Inflammatory macrophage treated with lipopolysaccharide for 4 hours (primary cell): Measurements from ENCODE around the gene IFIH1.

ENCODE experiments used
- DNase-seq: peaks from one replicate; pipeline ENCODE4 v3.0.0-alpha.2; 2020

IFIH1 gene

GRCh38 chr2:162318328-162319180 is at the start of gene IFIH1:
IFIH1 (minus strand) TSS chr2:162318684; CDS start chr2:162318307, 377 bp downstream.
- peak; percentile 97 for DNase-seq

GRCh38 chr2:162365392-162365791 is 46.9 kb upstream of the IFIH1 start:
- DNase-seq: no peak

GRCh38 chr2:162344617-162344950 is 26.1 kb upstream of the IFIH1 start:
- DNase-seq: peak; percentile 75

- peak; percentile 98 for DNase-seq
Measured at GRCh38 chr2:162343824-162344616, 25.5 kb upstream of the IFIH1 start, which contains the start of gene GCA. GCA (plus strand) TSS chr2:162344132; CDS start chr2:162344249, 117 bp downstream.

DNA sequence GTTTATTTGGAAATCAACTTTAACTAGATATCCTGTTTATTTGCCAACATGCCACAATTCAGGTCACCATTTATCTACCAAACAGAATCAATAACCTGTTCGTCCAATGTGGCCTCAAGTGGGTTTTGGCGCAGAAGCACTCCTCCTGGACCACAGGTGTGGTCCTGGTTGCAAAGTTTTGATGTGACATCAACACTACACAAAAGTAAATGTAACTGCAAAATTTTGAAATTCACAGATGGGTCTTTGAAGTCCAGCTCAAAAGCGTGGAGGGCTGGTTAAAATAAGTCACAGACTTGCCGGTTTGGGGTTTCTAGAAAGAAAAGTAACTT is 25.0 kb upstream of the IFIH1 start:
- no peak for DNase-seq

DNA sequence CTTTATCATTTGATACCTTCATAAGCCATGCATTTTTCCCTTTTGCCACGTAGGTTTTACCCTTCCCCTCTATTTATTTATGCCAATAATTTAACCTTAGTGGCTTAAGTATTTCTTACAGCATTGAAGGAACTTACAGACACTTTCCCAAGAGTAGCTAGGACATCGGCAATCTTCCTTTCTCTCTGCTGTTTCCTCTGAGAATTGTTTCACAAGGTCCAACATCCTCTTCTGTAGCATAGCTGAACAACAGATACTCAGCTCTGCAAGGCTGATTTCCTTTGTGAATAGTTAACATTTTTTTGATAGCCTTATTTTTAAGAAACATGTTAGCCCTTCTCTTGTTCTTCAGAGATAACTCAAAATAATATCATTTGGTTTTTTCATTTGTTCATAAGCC is 24.4 kb upstream of the IFIH1 start:
- DNase-seq: peak; percentile 81

GRCh38 chr2:162342321-162342720 is 23.8 kb upstream of the IFIH1 start:
- peak; percentile 50 for DNase-seq

GRCh38 chr2:162340822-162341221 is 22.3 kb upstream of the IFIH1 start:
- DNase-seq: no peak

GRCh38 chr2:162337868-162338267 is 19.4 kb upstream of the IFIH1 start:
- peak; percentile 66 for DNase-seq

- peak; percentile 36 for DNase-seq
Measured at GRCh38 chr2:162333968-162334367, 15.5 kb upstream of the IFIH1 start.

- DNase-seq: no peak
Measured at GRCh38 chr2:162330881-162331280, 12.4 kb upstream of the IFIH1 start.

- no peak for DNase-seq
Measured at GRCh38 chr2:162328424-162329157, 10.1 kb upstream of the IFIH1 start.

DNA sequence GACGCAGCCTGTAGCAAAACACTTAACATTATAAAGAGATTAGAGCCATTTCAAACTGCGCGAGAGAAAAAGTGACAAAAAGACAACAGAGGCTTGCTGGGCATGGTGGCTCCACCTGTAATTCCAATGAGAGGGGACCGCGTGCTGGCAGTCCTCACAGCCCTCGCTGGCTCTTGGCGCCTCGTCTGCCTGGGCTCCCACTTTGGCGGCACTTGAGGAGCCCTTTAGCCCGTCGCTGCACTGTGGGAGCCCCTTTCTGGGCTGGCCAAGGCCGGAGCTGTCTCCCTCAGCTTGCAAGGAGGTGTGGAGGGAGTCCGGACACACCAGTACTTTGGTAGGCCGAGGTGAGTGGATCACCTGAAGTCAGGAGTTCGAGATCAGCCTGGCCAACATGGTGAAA is 9.3 kb upstream of the IFIH1 start:
- DNase-seq: no peak

- DNase-seq: no peak
Measured at GRCh38 chr2:162327134-162327769, 8.8 kb upstream of the IFIH1 start.

DNA sequence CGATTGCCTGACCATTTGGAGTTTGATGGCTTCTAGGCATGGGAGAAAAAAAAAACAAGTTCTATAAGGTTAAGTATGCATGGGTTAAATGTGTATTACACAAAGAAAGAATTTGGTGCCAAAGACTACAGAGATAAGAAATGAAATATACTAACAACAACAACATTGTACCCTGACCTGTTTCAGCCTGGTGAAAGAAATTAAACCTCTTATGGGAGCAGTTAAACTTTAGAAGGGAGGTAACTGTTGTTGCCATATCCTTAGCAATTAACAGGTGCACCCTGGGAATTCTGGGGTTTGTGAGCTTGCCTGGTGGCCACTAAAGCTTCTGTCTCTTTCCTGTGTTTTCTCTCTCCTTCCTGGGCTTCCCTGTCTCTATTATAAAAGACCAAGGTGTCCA is 6.5 kb upstream of the IFIH1 start:
- DNase-seq: no peak

- peak; percentile 82 for DNase-seq
Measured at GRCh38 chr2:162320864-162321517, 2.5 kb upstream of the IFIH1 start.

DNA sequence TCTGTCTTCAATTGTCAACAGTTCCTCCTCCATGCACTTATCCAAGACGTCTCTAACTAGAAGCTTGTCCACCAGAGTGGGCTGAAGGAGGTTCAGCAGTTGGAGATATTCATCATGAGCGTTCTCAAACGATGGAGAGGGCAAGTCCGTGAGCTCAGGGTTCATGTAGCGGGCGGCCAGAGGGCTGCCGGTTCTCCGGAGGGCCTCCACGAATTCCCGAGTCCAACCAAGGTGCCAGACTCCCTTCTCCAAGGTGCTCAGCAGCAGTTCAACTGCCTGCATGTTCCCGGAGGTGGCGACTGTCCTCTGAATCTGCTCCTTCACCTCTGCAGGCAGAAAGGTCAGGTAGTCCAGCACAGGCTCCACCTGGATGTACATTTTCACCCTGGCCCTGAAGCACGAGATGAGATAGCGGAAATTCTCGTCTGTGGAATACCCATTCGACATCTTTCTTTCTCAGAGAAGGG is 590 bp downstream of the IFIH1 start:
- peak; percentile 45 for DNase-seq

DNA sequence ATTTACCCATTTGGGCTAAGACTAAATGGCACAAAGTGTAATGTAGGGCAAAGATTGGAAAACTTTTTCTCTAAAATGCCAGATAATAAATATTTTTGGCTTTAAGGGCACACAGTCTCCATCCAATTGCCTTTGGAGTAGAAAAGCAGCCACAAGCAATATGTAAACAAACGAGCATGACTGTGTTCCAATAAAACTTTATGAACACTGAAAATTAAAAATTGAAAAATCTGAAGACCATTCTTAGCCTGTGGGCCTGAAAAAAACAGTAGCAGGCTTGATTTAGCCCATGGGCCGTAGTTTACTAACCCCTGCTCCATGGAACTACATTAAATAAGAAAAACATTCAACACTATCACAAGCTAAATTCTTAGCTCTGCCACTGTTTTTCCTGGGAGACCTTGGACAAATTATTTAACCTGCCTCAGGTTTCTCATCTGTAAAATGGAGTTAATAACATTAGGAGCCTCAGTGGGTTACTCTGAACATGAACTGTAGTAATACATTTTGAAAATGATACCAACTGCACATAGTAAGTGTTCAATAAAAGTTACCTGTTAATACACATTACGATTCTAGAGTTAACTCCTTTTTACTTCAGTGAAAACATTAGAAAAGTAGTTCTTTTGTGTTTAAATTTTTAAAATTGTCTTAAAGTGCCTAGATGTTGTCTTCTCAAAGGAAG is 1.3 kb downstream of the IFIH1 start:
- DNase-seq: no peak

GRCh38 chr2:162316590-162316989 is 1.9 kb downstream of the IFIH1 start:
- no peak for DNase-seq

DNA sequence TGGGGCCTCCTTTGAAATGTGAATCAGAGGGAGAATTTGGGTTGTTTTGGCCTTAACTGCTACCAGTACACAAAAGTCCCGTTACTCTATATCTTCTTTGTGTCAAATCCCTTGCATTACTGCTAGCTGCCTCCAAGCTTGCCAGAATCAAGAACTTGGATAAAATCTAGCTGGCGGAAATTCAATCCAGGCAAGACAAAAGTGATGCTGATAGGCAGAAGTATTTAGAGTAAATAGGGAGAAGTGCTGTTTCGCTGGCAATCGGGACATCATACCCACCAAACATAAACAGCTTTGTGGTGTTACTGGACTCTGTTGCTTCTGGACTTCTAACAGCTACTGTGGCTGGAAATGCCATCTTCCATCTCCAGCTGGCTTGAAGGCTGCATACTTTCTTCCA is 2.5 kb downstream of the IFIH1 start:
- DNase-seq: no peak

DNA sequence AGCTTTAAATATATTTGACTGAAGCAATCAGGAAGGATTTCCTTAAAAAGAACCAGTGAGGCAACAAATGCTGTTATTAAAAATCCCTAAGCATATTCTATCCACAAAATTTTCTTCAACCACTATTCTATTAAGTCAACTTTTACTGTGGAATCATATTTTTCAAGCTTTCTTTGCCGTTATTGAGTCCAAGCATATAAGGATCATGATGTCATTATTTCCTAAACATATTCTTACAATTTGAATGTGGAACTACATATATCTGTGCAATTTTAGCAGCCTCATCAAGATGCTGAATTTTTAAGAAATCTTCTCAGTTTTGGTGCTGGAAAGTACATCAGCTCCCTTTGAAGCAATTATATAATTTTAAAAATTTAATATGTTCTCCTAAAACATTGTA is 5.6 kb downstream of the IFIH1 start:
- no peak for DNase-seq
